Pulmonary artery endothelial cell (primary cell): ENCODE measurements around the gene PRSS3. TPM values are rescaled to one million over a fixed set of nuclear protein-coding genes. Genes with fewer than 3 reads are reported as not detected.
"Not testable (repeated sequence)": the region's sequence is repeated elsewhere in the genome, so short reads cannot be mapped to it uniquely, and the experiment has no call there.

Experiments
- DNase-seq: peaks from one replicate; pipeline ENCODE4 v3.0.0-alpha.2; 2011; ENCODE audit warnings: low read depth, low spot score
- total RNA-seq: library from RNA; depleted of rRNA; stranded (reverse); fragments of >200 nt; gene quantifications from 2 replicates; pipeline ENCODE4 v1.2.3, GENCODE V29; 2014

Gene PRSS3
- 20.3 and 30.8 TPM in 2 replicates for total RNA-seq

DNA sequence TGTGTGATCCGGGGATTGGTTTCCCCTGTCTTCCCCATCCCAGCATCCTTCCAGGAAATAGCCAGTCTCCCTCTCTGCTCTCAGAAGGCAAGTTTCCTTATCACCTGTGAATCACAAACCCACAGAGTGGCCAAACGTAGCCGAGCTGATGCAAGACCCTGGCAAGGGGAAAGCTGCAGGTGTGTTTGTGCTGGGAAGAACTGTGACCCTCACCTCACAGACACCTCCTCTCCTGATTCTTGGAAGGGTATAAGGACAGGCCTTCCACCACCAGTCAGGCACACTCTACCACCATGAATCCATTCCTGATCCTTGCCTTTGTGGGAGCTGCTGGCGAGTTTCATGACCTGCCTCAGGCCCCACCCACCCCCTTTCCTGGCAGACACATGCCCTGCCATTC lies at the start of gene PRSS3:
Gene PRSS3, plus strand, starts transcription at position 281 of the 400 bp plus-strand sequence. Its CDS starts 13 bp downstream, at position 294.
- no peak for DNase-seq

DNA sequence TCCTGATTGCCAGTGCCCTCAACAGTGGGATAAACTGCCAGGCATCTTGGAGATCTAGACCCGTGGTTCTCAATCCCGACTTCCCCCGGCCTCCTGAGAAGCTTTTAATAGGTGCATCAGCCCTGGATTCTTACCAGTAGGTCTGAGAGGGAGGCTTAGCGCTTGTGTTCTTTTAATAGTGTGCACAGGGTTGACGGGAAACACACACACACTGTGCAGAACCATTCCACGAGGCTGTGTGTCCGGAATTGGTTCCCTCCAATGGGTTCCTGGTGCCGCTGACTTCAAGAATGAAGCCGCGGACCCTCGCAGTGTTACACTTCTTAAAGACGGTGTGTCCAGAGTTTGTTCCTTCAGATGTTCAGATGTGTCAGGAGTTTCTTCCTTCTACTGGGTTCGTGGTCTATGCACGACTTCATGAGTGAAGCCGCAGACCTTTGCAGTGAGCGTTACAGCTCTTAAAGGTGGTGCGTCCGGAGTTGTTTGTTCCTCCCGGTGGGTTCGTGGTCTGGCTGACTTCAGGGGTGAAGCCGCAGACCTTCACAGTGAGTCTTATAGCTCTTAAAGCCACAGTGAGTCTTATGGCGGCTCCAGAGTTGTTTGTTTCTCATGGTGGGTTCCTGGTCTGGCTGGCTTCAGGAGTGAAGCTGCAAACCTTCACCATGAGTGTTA lies 46.6 kb upstream of the PRSS3 start:
- no peak for DNase-seq

- DNase-seq = not testable (repeated sequence)
Observed at GRCh38 chr9:33749305-33749654, 46.1 kb upstream of the PRSS3 start.

DNA sequence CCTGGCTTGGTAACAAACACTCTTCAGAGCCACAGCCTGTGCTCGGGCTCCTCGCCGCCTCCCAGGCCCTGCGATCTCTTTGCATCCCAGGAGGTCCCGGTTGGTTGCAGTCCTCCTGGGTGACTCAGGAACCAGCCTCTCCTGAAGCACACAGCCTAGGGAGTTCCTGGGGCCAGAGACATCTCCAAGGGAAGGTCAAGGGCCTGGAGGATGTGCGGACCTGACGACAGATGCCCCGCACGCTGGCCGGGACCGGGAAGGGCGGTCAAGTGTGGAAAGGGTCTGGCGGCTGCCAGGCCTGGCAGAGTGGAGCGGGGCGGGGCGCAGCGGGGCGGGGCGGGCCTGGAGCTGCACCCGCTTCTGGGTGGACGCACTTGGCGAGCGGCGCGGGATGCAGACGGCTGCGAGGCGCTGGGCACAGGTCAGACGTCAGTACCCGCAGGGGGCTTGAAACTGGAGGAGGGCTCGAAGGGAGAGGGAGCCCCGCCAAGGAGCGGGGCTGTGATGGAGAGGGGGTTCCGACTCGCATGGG lies 45.0 kb upstream of the PRSS3 start:
- no peak for DNase-seq

GRCh38 chr9:33750839-33751339 lies 44.5 kb upstream of the PRSS3 start:
- no peak for DNase-seq

DNA sequence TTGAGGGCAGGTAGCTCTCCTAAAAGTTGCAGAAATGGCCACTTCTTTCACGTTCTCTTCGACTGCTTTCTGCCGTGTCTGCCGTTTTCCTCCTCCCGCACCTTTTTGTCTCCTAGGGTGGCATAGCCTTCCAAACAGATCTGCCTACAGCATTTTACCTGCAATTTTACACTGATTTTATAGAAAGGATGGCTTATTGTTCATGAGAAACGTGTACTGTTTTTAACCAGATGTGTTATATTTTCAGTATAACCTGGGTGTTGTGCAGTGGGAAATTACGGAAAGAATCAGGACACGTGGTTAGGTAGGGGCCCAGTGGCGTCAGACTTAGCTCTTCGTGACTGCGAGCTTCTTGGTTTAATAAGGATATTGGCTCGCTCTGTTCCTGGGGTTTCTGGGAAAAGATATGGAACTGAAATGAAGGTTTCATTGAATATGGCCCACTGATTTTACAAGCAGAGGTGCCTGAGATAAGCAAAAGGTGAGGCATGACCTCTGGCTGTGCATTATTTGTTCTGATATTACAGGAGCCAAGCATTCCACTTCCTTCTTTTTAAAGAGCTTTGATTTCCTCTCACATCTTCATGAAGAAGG lies 43.7 kb upstream of the PRSS3 start:
- DNase-seq = no peak

DNA sequence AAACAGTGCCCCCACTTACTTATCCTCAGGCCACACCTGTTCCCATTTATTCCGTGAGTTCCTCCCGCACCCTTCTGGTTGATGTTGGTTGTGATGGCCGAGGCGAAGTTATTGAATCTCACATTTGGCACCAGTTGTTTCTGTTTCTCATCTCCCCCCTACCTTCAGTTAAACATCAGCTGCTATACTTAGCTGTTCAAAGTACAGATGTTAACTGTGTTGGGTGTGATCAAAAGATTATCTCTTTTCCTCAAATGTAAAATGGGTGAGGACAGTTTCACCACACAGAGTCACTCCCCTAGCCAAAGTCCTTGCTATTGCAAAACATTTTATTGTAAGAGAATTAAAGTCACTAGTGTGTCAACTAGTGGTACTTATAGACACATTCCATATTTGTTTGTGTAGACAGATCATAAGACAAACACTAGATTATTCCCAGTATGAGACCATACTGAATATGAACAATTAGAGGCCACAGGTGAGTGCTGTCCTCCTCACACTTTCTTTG lies 43.2 kb upstream of the PRSS3 start:
- no peak for DNase-seq

DNA sequence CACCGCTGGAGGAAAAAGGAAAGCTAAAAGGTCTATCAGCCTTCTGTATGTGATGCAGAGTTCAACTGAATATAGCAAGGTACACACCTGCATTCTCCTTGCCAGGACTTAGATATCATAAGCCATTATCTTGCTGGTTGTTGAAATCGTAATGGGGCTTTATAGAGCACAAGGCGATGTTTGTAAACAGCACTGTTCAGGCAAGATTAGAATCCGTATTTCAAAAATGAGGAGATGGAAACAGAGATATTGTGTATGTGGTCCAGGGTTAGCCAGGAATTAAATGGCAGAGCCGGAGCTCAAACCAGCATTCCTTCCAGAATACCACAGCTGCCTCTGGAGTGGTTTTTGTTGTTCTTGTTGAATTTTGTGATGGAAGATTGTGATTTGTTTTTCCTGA lies 42.6 kb upstream of the PRSS3 start:
- not testable (repeated sequence) for DNase-seq

DNA sequence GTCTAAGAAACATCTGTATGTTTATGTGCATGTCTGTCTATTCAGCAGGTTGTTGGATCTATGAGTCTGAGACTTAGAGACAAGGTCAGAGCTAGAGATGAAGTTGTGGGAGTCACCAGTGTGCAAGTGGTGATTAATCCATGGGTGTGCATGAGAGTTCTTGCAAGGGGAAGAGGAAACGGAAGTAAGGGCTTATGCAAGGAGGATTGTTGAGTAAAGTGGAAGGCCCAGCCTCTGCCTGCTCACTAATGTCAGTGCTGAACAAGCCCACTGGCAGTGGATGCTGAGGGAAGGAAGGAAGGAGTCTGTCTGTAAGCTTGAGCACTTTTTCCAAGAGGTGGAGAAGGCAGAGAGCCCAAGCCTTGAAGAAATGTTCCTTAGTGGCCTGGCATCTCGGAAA lies 35.7 kb upstream of the PRSS3 start:
- not testable (repeated sequence) for DNase-seq

- no peak for DNase-seq
Observed at GRCh38 chr9:33762343-33762742, 33.0 kb upstream of the PRSS3 start.

GRCh38 chr9:33763709-33764108 lies 31.7 kb upstream of the PRSS3 start:
- DNase-seq = not testable (repeated sequence)

DNA sequence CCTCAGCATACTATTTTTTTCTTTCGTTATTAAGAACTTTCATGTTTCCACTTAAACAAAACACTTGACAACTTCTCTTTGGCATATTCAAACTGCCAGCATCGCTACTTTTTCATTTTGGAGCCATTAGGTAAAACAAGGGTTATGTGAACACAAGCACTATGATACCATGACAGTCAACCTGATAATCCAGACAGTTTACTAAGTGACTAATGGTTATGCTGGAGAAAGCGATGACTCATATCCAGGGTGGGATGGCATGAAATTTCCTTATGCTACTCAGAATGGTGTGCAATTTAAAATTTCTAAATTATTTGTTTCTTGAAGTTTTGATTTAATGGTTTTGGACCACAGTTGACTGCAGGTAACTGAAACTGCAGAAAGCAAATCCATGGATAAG lies 29.9 kb upstream of the PRSS3 start:
- no peak for DNase-seq

DNA sequence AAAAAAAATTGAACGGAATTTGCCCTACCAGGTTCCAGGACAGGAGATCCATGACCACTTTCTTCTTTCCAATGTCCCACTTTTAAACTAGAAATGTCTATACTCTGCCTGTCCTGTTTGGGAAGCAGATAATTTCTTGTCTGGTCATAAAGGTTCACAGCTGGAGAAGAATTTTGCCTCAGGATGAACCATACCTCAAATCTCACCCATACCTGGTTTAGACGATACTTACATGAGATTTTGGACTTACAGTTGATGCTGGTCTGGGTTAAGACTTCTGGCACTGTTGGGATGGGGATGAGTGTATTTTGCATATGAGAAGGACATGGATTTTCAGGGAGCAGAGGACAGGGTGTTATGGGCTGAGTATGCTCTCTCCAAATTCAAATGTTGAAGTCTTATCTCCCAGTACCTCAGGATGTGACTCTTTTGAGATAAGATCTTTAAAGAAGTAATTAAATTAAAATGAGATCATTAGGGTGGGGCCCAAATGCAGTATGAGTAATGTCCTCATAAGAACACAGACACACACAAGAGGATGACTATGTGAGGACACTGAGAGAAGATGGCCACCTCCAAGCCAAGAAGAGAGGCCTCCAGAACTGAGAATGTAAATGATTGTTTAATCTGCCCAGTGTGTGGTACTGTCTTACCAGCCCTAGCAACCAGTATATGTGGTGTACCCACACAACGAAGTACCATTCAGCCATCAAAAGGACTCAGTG lies 25.0 kb upstream of the PRSS3 start:
- DNase-seq = not testable (repeated sequence)

- not testable (repeated sequence) for DNase-seq
Observed at GRCh38 chr9:33773135-33773534, 22.2 kb upstream of the PRSS3 start.

DNA sequence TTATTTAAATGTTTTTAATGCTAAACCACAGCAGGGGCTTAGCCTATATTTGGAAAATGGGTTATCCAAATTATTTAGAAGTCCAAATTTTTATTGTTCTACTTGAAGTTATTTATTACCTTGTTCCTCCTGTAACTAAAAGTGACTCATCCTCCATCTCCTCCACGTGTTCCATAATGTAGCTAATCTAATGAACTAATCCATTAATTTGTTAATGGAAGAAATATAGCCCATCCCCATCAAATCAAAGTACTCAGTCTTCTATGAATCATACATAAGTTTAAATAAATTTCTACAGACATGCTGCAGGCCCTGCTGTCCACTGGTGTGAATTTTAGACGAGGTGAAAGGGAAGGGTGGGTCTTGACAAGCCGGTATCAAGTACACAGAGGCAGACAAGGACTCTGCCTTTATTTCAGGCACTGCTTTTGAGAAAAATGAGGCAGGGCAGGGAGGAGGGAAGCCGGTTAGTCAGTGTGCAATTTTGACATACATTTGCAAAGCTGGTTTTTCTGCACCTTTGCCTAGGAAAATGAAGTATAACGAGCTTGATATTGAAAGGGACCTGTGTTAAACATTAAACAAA lies 21.2 kb upstream of the PRSS3 start:
- DNase-seq = not testable (repeated sequence)

DNA sequence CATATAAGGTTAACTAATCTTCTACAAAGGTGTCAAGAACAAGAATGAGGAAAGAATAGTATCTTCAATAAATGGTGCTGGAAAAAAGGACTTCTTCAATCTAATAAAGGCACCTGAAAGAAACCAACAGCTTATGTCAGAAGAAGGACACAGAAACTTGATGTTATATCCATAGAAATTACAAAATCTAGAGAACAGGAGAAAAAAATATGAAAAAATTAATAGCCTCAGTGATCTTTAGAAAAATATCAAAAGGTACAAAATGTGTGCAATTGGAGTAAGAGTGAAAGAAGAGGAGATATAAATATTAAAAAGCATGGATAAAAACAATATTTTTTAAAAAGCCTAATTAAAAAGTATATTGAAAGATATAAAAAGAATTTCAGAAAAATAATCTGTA lies 18.8 kb upstream of the PRSS3 start:
- no peak for DNase-seq

- no peak for DNase-seq
Observed at GRCh38 chr9:33778700-33779351, 16.5 kb upstream of the PRSS3 start.

DNA sequence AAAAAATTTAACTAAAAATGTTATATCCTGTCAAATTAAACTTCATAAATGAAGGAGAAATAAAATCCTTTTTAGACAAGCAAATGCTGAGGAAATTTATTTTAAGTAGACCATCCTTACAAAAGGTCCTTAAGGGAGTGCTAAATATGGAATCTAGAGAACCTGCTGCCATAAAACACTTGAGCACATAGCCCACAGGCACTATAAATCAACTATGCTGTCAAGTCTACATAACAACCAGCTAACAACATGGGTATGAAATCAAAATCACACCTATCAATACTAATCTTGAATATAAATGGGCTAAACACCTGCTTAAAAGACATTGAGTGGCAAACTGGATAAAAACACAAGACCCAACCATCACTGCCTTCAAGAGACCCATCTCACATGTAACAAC lies 15.1 kb upstream of the PRSS3 start:
- DNase-seq = no peak

DNA sequence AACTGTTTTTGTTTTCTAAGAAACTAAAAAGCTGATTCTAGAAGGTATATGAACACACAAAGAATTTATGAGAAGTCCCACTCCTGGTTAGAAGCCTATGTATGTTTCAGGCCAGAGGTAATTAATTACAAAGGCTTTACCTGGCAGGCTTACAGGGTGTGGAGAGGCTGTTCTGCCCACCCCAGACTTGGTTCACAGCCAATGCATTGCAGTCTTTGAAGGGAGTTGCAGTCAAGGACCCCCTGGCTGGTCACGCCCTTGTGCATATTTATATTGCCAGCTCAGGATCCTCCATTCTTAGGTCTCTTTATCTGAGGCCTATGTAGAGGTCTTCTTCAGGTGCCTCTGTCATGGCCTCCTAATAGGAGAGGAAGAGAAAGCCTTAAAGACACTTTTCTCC lies 13.6 kb upstream of the PRSS3 start:
- DNase-seq = no peak

DNA sequence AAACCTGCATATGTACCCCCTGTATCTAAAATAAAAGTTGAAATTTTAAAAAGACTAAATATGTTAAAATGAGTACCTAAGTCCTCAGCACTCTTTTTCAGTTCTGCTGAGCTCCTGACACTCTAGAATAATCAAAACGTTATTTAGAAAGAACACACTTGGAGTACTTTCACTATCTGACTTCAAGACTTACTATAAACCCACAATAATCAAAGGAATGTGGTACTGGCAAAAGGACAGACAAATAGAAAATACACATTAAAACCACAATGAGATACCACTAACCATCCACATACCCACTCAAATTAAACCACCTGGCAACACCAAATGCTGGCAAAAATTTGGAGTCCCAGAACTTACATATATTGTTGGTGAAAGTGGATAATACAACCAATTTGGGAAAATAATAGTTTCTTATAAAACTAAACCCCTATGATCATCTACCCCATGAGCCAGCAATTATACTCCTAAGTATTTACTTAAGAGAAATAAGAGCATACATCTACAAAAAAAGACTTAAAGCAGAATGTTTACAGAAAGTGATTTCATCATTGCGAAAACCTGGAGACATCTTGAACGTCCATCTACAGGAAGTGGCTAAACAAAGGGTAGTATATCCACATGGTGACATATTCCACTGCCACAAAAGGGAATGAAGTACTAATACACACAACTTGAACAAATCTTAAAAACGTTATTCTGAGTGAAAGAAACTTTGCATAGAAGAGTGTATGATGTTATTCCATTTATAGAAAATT lies 12.8 kb upstream of the PRSS3 start:
- no peak for DNase-seq
